HG02798 (cell line): Measurements from ENCODE around the gene CFI.

Source experiments
- ATAC-seq: cut with Tn5 transposase; IDR thresholded peaks from one replicate; pipeline ENCODE4 v1.9.1; 2021; ENCODE audit warnings: mild to moderate bottlenecking; ENCODE audit not compliant: unreplicated experiment, poor library complexity

Gene CFI

GRCh38 chr4:109735566-109736365, 66.0 kb downstream of the CFI start:
- no peak for ATAC-seq

GRCh38 chr4:109733728-109734127, 68.1 kb downstream of the CFI start:
- ATAC-seq = no peak

- no peak for ATAC-seq
Observed at GRCh38 chr4:109730619-109731545, 70.9 kb downstream of the CFI start.

- peak; percentile 92 for ATAC-seq
Observed at GRCh38 chr4:109729718-109730618, 71.8 kb downstream of the CFI start, which contains the start of gene PLA2G12A. TSS of gene PLA2G12A (minus strand) at chr4:109730070. CDS start at chr4:109729809, 261 bp downstream.

GRCh38 chr4:109729117-109729717, 72.6 kb downstream of the CFI start:
- no peak for ATAC-seq

GRCh38 chr4:109728385-109728784, 73.4 kb downstream of the CFI start:
- ATAC-seq = no peak

GRCh38 chr4:109723110-109723509, 78.7 kb downstream of the CFI start:
- no peak for ATAC-seq

GRCh38 chr4:109722357-109722756, 79.4 kb downstream of the CFI start:
- ATAC-seq = no peak

- ATAC-seq = no peak
Observed at GRCh38 chr4:109721033-109721432, 80.8 kb downstream of the CFI start.

- no peak for ATAC-seq
Observed at GRCh38 chr4:109719604-109720003, 82.2 kb downstream of the CFI start.

GRCh38 chr4:109718759-109719158, 83.0 kb downstream of the CFI start:
- no peak for ATAC-seq

GRCh38 chr4:109713500-109713899, 88.3 kb downstream of the CFI start:
- no peak for ATAC-seq

GRCh38 chr4:109708990-109709389, 92.8 kb downstream of the CFI start:
- ATAC-seq = peak; percentile 98

- no peak for ATAC-seq
Observed at GRCh38 chr4:109708435-109708834, 93.4 kb downstream of the CFI start.

- ATAC-seq = no peak
Observed at GRCh38 chr4:109703664-109704361, 98.0 kb downstream of the CFI start.

- ATAC-seq = peak; percentile 84
Observed at GRCh38 chr4:109702950-109703663, 98.7 kb downstream of the CFI start, which contains the start of gene CASP6. TSS of gene CASP6 (minus strand) at chr4:109703445. CDS start at chr4:109703395, 50 bp downstream.

GRCh38 chr4:109701566-109702410, 100.0 kb downstream of the CFI start:
- no peak for ATAC-seq
